K562 (cell line): ENCODE measurements around the gene PHLDB2. TPM values are rescaled to one million over a fixed set of nuclear protein-coding genes. Genes with fewer than 3 reads are reported as not detected.
A peak's percentile ranks its signal among the peaks of the same experiment; 100 is the strongest.

Experiments used
- CBX5 ChIP-seq: IDR thresholded peaks from 2 replicates; pipeline ENCODE4 v1.6.1; 2014; ENCODE audit warnings: low read depth, borderline replicate concordance
- CEBPG ChIP-seq, 3 experiments: fragments of 200-800 bp in 1 of 3; sonication (Bioruptor generic) in 1 of 3; sonication (generic) in 1 of 3; formaldehyde crosslinking in 1 of 3; IDR thresholded peaks in 2 of 3; conservative IDR thresholded peaks in 1 of 3; 2 replicates each; pipeline versions ENCODE4 v1.6.1 to v1.8.0; 2016 to 2022; ENCODE audit warnings: missing compliant biosample characterization in 2 of 3, missing genetic modification characterization in 2 of 3, mild to moderate bottlenecking in 1 of 3, missing genetic modification reagents in 1 of 3
- CREM ChIP-seq: IDR thresholded peaks from 2 replicates; pipeline ENCODE4 v1.6.1; 2014; ENCODE audit warnings: antibody characterized with exemption, low read depth
- ERF ChIP-seq: fragments of 450-650 bp; formaldehyde crosslinking; IDR thresholded peaks from 2 replicates; pipeline ENCODE4 v1.4.0; 2020; ENCODE audit warnings: mild to moderate bottlenecking, mixed read lengths
- ETV1 ChIP-seq: fragments of 450-650 bp; conservative IDR thresholded peaks from 2 replicates; pipeline ENCODE4 v1.6.1; 2016; ENCODE audit warnings: missing genetic modification characterization, control low read depth, low read depth, missing compliant biosample characterization
- HDAC6 ChIP-seq: IDR thresholded peaks from 2 replicates; pipeline ENCODE4 v1.6.1; 2012; ENCODE audit warnings: low read depth, mild to moderate bottlenecking, control low read depth, inconsistent platforms, low read length, moderate library complexity
- HNRNPL ChIP-seq: fragments of 200-400 bp; formaldehyde crosslinking; IDR thresholded peaks from 2 replicates; pipeline ENCODE4 v1.6.1; 2017; ENCODE audit warnings: low read depth, mild to moderate bottlenecking, low read length
- HNRNPLL ChIP-seq: fragments of 200-400 bp; formaldehyde crosslinking; IDR thresholded peaks from 2 replicates; pipeline ENCODE4 v1.6.1; 2017; ENCODE audit warnings: low read length, low read depth, mild to moderate bottlenecking; ENCODE audit not compliant: poor library complexity, severe bottlenecking
- KDM4B ChIP-seq, 2 experiments: fragments of 450-650 bp in 1 of 2; sonication (generic) in 1 of 2; IDR thresholded peaks; 2 replicates each; pipeline ENCODE4 v1.6.1; 2016 to 2017; ENCODE audit warnings: borderline replicate concordance in 2 of 2, antibody characterized with exemption in 1 of 2, low read depth in 1 of 2, mild to moderate bottlenecking in 1 of 2
- KDM5B ChIP-seq: fragments of 200-600 bp; sonication (generic); IDR thresholded peaks from 2 replicates; pipeline ENCODE4 v1.6.1; 2012; ENCODE audit warnings: low read depth, mild to moderate bottlenecking, moderate library complexity, low read length, control low read depth, inconsistent platforms; ENCODE audit not compliant: insufficient replicate concordance
- KLF1 ChIP-seq: fragments of 450-650 bp; IDR thresholded peaks from 2 replicates; pipeline ENCODE4 v1.6.1; 2016; ENCODE audit warnings: missing genetic modification characterization, missing compliant biosample characterization
- L3MBTL2 ChIP-seq: fragments of 450-650 bp; IDR thresholded peaks from 2 replicates; pipeline ENCODE4 v1.6.1; 2016; ENCODE audit warnings: mild to moderate bottlenecking, moderate library complexity
- MAZ ChIP-seq, 2 experiments: fragments of 450-650 bp in 1 of 2; sonication (generic) in 1 of 2; formaldehyde crosslinking; IDR thresholded peaks in 1 of 2; conservative IDR thresholded peaks in 1 of 2; 2 replicates each; pipeline versions ENCODE4 v1.4.0 to v1.5.0; 2020; ENCODE audit warnings: mild to moderate bottlenecking in 1 of 2, missing genetic modification reagents in 1 of 2
- MYC ChIP-seq, 2 experiments: fragments of 250-450 bp in 1 of 2; sonication (Bioruptor Pico) in 1 of 2; IDR thresholded peaks; 2 replicates each; pipeline versions ENCODE4 v1.5.1 to v1.6.1; 2012 to 2021; ENCODE audit warnings: low read depth in 2 of 2, borderline replicate concordance in 1 of 2, improper control_type of control experiment in 1 of 2, low read length in 1 of 2, mild to moderate bottlenecking in 1 of 2, moderate library complexity in 1 of 2
- NR2C1 ChIP-seq, 2 experiments: fragments of 450-650 bp; IDR thresholded peaks; 2 replicates each; pipeline ENCODE4 v1.6.1; 2017; ENCODE audit warnings: mild to moderate bottlenecking in 2 of 2, antibody characterized with exemption in 1 of 2, inconsistent platforms in 1 of 2, missing compliant biosample characterization in 1 of 2, missing genetic modification characterization in 1 of 2
- PML ChIP-seq: IDR thresholded peaks from 2 replicates; pipeline ENCODE4 v1.6.1; 2012; ENCODE audit warnings: low read length, inconsistent platforms
- POLR2A ChIP-seq: fragments of 450-650 bp; conservative IDR thresholded peaks from 2 replicates; pipeline ENCODE4 v1.6.1; 2016
- POU5F1 ChIP-seq: fragments of 150-350 bp; IDR thresholded peaks from 2 replicates; pipeline ENCODE4 v1.6.1; 2014; ENCODE audit warnings: borderline replicate concordance, low read length, low read depth, mild to moderate bottlenecking; ENCODE audit not compliant: partially characterized antibody
- SRSF1 ChIP-seq: fragments of 200-400 bp; formaldehyde crosslinking; IDR thresholded peaks from 2 replicates; pipeline ENCODE4 v1.6.1; 2017; ENCODE audit warnings: mild to moderate bottlenecking, low read depth, low read length, moderate library complexity
- TCF3 ChIP-seq: sonication (generic); formaldehyde crosslinking; IDR thresholded peaks from 2 replicates; pipeline ENCODE4 v1.4.0; 2020; ENCODE audit warnings: mild to moderate bottlenecking, missing genetic modification reagents
- XRCC3 ChIP-seq: fragments of 450-650 bp; IDR thresholded peaks from 2 replicates; pipeline ENCODE4 v1.6.1; 2017; ENCODE audit warnings: mild to moderate bottlenecking, moderate library complexity
- ZNF41 ChIP-seq: fragments of 250-450 bp; sonication (Bioruptor Pico); conservative IDR thresholded peaks from 2 replicates; pipeline ENCODE4 v1.4.0; 2020; ENCODE audit warnings: mild to moderate bottlenecking
- polyA plus RNA-seq, 8 experiments: library from polyadenylated mRNA; depleted of rRNA in 4 of 8; stranded (reverse) in 5 of 8; unstranded in 3 of 8; fragments of >200 nt; fragmentation: Nextera tagmentation in 2 of 8; fragmentation: Illumina TruSeq in 1 of 8; extraction: Ambion mirVana in 2 of 8; extraction: Trizol in 1 of 8; gene quantifications; 2 replicates each; pipeline versions ENCODE4 v1.2.1 to v1.2.3, GENCODE V29; 2011 to 2014; ENCODE audit warnings: inconsistent platforms in 1 of 8, missing spikeins in 1 of 8
- total RNA-seq, 7 experiments: library from RNA; depleted of rRNA in 6 of 7; stranded (reverse); fragments of >200 nt in 6 of 7; fragmentation: Illumina TruSeq in 2 of 7; extraction: Trizol in 2 of 7; gene quantifications; 2 replicates each; pipeline versions ENCODE4 v1.2.1 to v1.2.3, GENCODE V29; 2011 to 2021; ENCODE audit warnings: low replicate concordance in 1 of 7
- TF ChIP-seq, protein P1 (sequence below): fragments of 250-450 bp; sonication (Bioruptor Pico); IDR thresholded peaks from 2 replicates; pipeline ENCODE4 v1.5.0; 2022; ENCODE audit warnings: mild to moderate bottlenecking
- TF ChIP-seq, protein P2 (sequence below): fragments of 450-650 bp; IDR thresholded peaks from 2 replicates; pipeline ENCODE4 v1.6.1; 2018; ENCODE audit warnings: mild to moderate bottlenecking, low read depth; ENCODE audit not compliant: partially characterized antibody

PHLDB2 gene
- total and polyA plus RNA-seq, 9 of the 15 experiments (the other 6 are each of a cell fraction or from before 2014, with no cell fraction given) = 0.04 TPM; not detected in 8

DNA sequence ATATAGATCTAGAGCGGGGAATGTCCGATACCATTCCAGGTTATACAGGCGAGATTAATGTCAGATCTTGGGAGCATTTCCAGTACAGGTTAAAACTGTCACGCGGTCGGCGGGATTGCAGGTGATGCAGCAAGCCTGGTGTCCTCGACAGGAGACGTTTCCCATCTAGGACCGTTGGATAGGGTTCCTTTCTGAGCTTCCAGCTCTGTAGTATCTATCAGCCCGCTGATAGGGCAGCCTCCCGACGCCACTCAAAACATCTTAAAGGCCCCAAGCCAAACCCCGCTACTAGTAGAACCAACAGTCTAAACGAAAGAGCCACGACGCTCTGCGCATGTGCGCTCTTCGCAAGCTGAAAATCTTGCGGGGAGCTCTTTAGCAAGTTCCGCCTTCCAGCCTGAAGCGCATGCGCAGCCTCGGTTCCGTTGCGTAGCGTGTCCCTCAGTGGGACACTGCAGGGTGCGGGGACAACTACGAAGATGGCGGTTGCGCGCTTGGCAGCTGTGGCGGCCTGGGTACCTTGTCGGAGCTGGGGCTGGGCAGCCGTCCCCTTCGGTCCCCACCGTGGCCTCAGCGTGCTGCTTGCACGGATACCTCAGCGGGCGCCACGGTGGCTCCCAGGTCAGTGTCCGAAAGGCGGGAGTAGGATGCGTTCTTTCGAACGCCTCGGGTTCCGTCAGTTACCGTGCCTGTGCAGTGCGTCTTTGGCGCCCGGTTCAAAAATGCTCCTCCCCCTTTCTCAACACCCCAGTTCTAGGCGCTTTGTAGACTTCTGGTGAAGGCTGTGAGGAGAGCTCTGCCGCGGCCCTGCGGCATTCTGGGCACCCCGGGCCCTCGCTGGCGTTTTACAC, 119.7 kb downstream of the PHLDB2 start, which contains the start of gene ABHD10 (continued):
- TF ChIP-seq CEBPG (CRISPR knock-in tag; IDR thresholded peaks at IDR 0.05) = no peak
- TF ChIP-seq CEBPG (tag; conservative IDR thresholded peaks at IDR 0.05 in 1 of 2, IDR thresholded peaks at IDR 0.05 in 1 of 2) = no peak
- no peak for TF ChIP-seq ERF (CRISPR knock-in tag)
- TF ChIP-seq HNRNPLL = peak; percentile 98
- TF ChIP-seq L3MBTL2 = peak; percentile 72
- TF ChIP-seq, protein P1, sequence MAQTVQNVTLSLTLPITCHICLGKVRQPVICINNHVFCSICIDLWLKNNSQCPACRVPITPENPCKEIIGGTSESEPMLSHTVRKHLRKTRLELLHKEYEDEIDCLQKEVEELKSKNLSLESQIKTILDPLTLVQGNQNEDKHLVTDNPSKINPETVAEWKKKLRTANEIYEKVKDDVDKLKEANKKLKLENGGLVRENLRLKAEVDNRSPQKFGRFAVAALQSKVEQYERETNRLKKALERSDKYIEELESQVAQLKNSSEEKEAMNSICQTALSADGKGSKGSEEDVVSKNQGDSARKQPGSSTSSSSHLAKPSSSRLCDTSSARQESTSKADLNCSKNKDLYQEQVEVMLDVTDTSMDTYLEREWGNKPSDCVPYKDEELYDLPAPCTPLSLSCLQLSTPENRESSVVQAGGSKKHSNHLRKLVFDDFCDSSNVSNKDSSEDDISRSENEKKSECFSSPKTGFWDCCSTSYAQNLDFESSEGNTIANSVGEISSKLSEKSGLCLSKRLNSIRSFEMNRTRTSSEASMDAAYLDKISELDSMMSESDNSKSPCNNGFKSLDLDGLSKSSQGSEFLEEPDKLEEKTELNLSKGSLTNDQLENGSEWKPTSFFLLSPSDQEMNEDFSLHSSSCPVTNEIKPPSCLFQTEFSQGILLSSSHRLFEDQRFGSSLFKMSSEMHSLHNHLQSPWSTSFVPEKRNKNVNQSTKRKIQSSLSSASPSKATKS (CRISPR knock-in tag) = no peak
- no peak for TF ChIP-seq ETV1
- TF ChIP-seq XRCC3 = no peak
- peak; percentile 39; the same call in 1 of the 2 replicates for TF ChIP-seq MYC (IDR thresholded peaks at IDR 0.05; ENCODE audit: low read depth, low read length)
- no peak for TF ChIP-seq MYC (CRISPR knock-in tag; IDR thresholded peaks at IDR 0.05; ENCODE audit: borderline replicate concordance, low read depth)
- TF ChIP-seq, protein P2, sequence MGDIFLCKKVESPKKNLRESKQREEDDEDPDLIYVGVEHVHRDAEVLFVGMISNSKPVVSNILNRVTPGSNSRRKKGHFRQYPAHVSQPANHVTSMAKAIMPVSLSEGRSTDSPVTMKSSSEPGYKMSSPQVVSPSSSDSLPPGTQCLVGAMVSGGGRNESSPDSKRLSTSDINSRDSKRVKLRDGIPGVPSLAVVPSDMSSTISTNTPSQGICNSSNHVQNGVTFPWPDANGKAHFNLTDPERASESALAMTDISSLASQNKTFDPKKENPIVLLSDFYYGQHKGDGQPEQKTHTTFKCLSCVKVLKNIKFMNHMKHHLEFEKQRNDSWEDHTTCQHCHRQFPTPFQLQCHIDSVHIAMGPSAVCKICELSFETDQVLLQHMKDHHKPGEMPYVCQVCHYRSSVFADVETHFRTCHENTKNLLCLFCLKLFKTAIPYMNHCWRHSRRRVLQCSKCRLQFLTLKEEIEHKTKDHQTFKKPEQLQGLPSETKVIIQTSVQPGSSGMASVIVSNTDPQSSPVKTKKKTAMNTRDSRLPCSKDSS = no peak
- TF ChIP-seq TCF3 (CRISPR knock-in tag) = no peak
- peak; percentile 89 for TF ChIP-seq KDM5B
- 0 out of 2 replicates have a peak, but pooled peaks have one; percentile 32 for TF ChIP-seq CBX5
- no peak for TF ChIP-seq HNRNPL
- no peak for TF ChIP-seq KLF1 (tag)
- peak; percentile 45; the same call in 1 of the 2 replicates for TF ChIP-seq PML
- TF ChIP-seq POU5F1 = no peak
- TF ChIP-seq NR2C1 (IDR thresholded peaks at IDR 0.05) = no peak
- no peak for TF ChIP-seq NR2C1 (tag; IDR thresholded peaks at IDR 0.05)
- no peak for TF ChIP-seq HDAC6
- TF ChIP-seq POLR2A = peak; percentile 88
- peak in 1 of 2 experiments; percentile 22; a peak in 1 of 4 replicates for TF ChIP-seq MAZ (CRISPR knock-in tag; conservative IDR thresholded peaks at IDR 0.05 in 1 of 2, IDR thresholded peaks at IDR 0.05 in 1 of 2)
- TF ChIP-seq ZNF41 = no peak
- TF ChIP-seq CREM = peak; percentile 66
- no peak for TF ChIP-seq SRSF1
- TF ChIP-seq KDM4B (IDR thresholded peaks at IDR 0.05; ENCODE audit: borderline replicate concordance in 2 of 2, low read depth in 1 of 2) = no peak
